ENCODE results near the gene PRODH.
"Not testable (repeated sequence)": the region's sequence is repeated elsewhere in the genome, so short reads cannot be mapped to it uniquely, and the experiment has no call there.

PRODH gene

GRCh38 chr22:18896037-18896657, 39.9 kb downstream of the PRODH start:
- DNase-seq, result not testable (repeated sequence)

DNA sequence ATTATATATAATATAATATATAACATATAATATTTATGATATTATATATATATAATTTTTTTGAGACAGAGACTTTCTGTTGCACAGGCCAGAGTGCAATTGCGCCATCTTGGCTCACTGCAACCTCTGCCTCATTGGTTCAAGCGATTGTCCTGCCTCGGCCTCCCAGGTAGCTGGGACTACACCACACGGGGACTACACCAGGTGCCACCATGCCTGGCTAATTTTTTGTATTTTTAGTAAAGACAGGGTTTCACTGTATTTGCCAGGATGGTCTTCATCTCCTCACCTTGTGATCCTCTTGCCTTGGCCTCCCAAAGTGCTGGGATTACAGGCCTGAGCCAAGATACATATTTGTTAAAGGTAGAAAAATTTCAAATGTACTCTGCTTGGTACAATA, 42.3 kb downstream of the PRODH start:
- not testable (repeated sequence) for DNase-seq

DNA sequence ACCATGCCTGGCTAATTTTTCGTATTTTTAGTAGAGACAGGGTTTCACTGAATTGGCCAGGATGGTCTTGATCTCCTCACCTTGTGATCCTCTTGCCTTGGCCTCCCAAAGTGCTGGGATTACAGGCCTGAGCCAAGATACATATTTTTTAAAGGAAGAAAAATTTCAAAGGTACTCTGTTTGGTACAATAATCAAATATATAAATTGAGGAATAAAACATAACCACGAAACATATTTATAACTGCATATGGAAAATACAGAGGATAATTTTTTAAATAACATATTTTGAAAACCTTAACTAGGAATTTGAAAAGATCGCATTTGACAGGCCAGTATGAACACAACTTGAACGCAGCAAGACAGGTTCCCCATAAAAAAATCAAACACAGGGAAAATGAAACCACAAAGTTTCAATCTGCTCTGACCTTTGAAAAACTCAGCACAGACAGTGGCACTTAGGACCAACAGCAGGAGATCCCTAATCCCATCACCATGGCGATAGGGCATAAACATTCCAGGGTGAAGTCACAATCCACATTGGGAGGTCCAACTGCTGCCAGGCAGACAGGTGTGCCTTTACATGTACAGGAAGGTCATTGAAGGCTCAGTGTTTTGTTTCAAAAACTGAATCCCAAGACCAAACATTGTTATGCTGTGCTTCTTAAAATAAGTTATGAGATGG, 45.4 kb downstream of the PRODH start:
- not testable (repeated sequence) for DNase-seq

GRCh38 chr22:18888115-18888514, 48.0 kb downstream of the PRODH start:
- DNase-seq, result no peak

GRCh38 chr22:18884465-18884864, 51.6 kb downstream of the PRODH start:
- not testable (repeated sequence) for DNase-seq

DNA sequence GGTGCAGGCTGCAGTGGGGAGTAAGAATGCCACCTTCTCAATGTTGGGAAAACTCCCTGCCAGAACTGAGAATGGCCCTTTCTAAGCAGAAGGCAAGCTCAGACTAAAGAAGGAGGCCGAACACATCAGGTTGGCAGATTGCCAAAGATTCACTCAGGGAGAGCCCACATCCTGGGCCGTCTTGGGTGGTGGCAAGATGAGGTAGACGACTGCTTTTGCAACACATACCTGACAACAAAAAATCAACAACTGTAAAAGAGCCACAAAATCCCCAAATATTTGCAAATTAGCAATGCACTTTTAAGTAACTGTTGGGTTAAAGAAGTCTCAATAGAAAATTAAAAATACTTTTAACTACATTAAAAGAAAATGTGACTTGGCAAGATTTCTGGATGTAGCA, 54.8 kb downstream of the PRODH start:
- not testable (repeated sequence) for DNase-seq
